Mesendoderm (in vitro differentiated cells): ENCODE results near the gene USP12.
A peak's percentile ranks its signal among the peaks of the same experiment; 100 is the strongest.

ENCODE experiments used
- DNase-seq: peaks from one replicate; pipeline ENCODE4 v3.0.0; 2013
- H2AK5ac ChIP-seq: 2 replicates; pipeline ENCODE4 v1.6.1; 2013; ENCODE audit warnings: low read length, inconsistent platforms
- H2BK120ac ChIP-seq: 2 replicates; pipeline ENCODE4 v1.6.1; 2013; ENCODE audit warnings: low read depth, mild to moderate bottlenecking, low read length, moderate library complexity, mixed read lengths
- H2BK15ac ChIP-seq: replicated peaks from 2 replicates; pipeline ENCODE4 v1.6.1; 2013; ENCODE audit warnings: low read depth, mild to moderate bottlenecking, moderate library complexity
- H2BK5ac ChIP-seq: 2 replicates; pipeline ENCODE4 v1.6.1; 2013; ENCODE audit warnings: low read length, inconsistent platforms
- H3K18ac ChIP-seq: 2 replicates; pipeline ENCODE4 v1.6.1; 2013; ENCODE audit warnings: mild to moderate bottlenecking, low read length, mixed read lengths
- H3K23ac ChIP-seq: one replicate; pipeline ENCODE4 v1.6.1; 2013; ENCODE audit warnings: low read length
- H3K27ac ChIP-seq: 2 replicates; pipeline ENCODE4 v1.5.1; 2013; ENCODE audit warnings: low read depth, mild to moderate bottlenecking, inconsistent platforms, low read length, moderate library complexity
- H3K27me3 ChIP-seq: 2 replicates; pipeline ENCODE4 v1.6.1; 2013; ENCODE audit warnings: low read length, control low read depth, mild to moderate bottlenecking, inconsistent platforms; ENCODE audit not compliant: insufficient read depth, poor library complexity
- H3K36me3 ChIP-seq: 2 replicates; pipeline ENCODE4 v1.6.1; 2013; ENCODE audit warnings: low read length, inconsistent platforms; ENCODE audit not compliant: control insufficient read depth, insufficient read depth
- H3K4ac ChIP-seq: one replicate; pipeline ENCODE4 v1.6.1; 2013; ENCODE audit warnings: low read depth, mild to moderate bottlenecking, low read length, moderate library complexity
- H3K4me1 ChIP-seq: 2 replicates; pipeline ENCODE4 v1.6.1; 2013; ENCODE audit warnings: low read depth, low read length, inconsistent platforms; ENCODE audit not compliant: control insufficient read depth
- H3K4me2 ChIP-seq: 2 replicates; pipeline ENCODE4 v1.6.1; 2013; ENCODE audit warnings: low read length
- H3K4me3 ChIP-seq: 2 replicates; pipeline ENCODE4 v1.5.1; 2013; ENCODE audit warnings: mild to moderate bottlenecking, low read length
- H3K56ac ChIP-seq: one replicate; pipeline ENCODE4 v1.6.1; 2013; ENCODE audit warnings: low read length
- H3K79me1 ChIP-seq: 2 replicates; pipeline ENCODE4 v1.6.1; 2013; ENCODE audit warnings: low read length, inconsistent platforms
- H3K79me2 ChIP-seq: 2 replicates; pipeline ENCODE4 v1.6.1; 2013; ENCODE audit warnings: mild to moderate bottlenecking, low read length; ENCODE audit not compliant: control insufficient read depth, insufficient read depth
- H3K9ac ChIP-seq: 2 replicates; pipeline ENCODE4 v1.6.1; 2013; ENCODE audit warnings: low read length, inconsistent platforms
- H4K5ac ChIP-seq: one replicate; pipeline ENCODE4 v1.6.1; 2013; ENCODE audit warnings: low read length
- H4K8ac ChIP-seq: one replicate; pipeline ENCODE4 v1.6.1; 2013; ENCODE audit warnings: low read depth, mild to moderate bottlenecking, control low read depth, low read length, moderate library complexity
- WGBS: extraction: QIAGEN DNeasy Blood & Tissue Kit; methylation state at CpG from one replicate; pipeline ENCODE4 v1.1.7; 2013; ENCODE audit warnings: low lambda C conversion rate, missing lambda C conversion rate; ENCODE audit not compliant: insufficient coverage; ENCODE audit errors: extremely low coverage; 5-methylcytosine and 5-hydroxymethylcytosine counted together

USP12 gene

GRCh38 chr13:27130979-27131623 is 40.5 kb downstream of the USP12 start:
- Histone ChIP-seq H3K4ac (no peak overlapping the region), H3K23ac (no peak overlapping the region), H3K9ac (no peak overlapping the region), H3K18ac (no peak overlapping the region), H3K56ac (no peak overlapping the region), H3K4me3 (no peak overlapping the region), H2BK5ac (no peak overlapping the region), H2BK15ac (no peak overlapping the region), H4K5ac (no peak overlapping the region), H3K4me1 (no peaks in the 10 kb centered on the region), H3K27me3 (no peaks in the 10 kb centered on the region), H3K27ac (no peak overlapping the region), H3K4me2 (no peak overlapping the region), H3K79me1 (peaks cover 15% of the 10 kb centered on the region), H3K79me2 (peaks cover 55% of the 10 kb centered on the region), H4K8ac (no peak overlapping the region), H2AK5ac (no peak overlapping the region), H3K36me3 (no peaks in the 10 kb centered on the region), H2BK120ac (no peak overlapping the region)
- no CpG with 5 or more reads among the region's 4 CpGs for WGBS
- peak; percentile 45 for DNase-seq

GRCh38 chr13:27130223-27130978 is 41.2 kb downstream of the USP12 start:
- Histone ChIP-seq H3K36me3 (no peaks in the 10 kb centered on the region), H2BK5ac (no peak overlapping the region), H3K23ac (no peak overlapping the region), H3K4me3 (no peak overlapping the region), H3K27ac (no peak overlapping the region), H3K56ac (no peak overlapping the region), H4K8ac (no peak overlapping the region), H3K27me3 (no peaks in the 10 kb centered on the region), H3K79me2 (peaks cover 55% of the 10 kb centered on the region), H2BK120ac (no peak overlapping the region), H3K18ac (no peak overlapping the region), H2BK15ac (no peak overlapping the region), H3K4ac (no peak overlapping the region), H2AK5ac (no peak overlapping the region), H4K5ac (no peak overlapping the region), H3K4me1 (no peaks in the 10 kb centered on the region), H3K9ac (no peak overlapping the region), H3K79me1 (peaks cover 17% of the 10 kb centered on the region), H3K4me2 (no peak overlapping the region)
- no peak for DNase-seq
- no CpG with 5 or more reads among the region's 7 CpGs for WGBS

GRCh38 chr13:27128825-27129627 is 42.6 kb downstream of the USP12 start:
- Histone ChIP-seq H2BK5ac (no peak overlapping the region), H3K4me1 (no peaks in the 10 kb centered on the region), H3K36me3 (no peaks in the 10 kb centered on the region), H4K5ac (no peak overlapping the region), H3K27me3 (no peaks in the 10 kb centered on the region), H2AK5ac (no peak overlapping the region), H3K79me1 (peaks cover 23% of the 10 kb centered on the region), H2BK120ac (no peak overlapping the region), H2BK15ac (no peak overlapping the region), H3K56ac (no peak overlapping the region), H3K23ac (no peak overlapping the region), H3K9ac (no peak overlapping the region), H4K8ac (no peak overlapping the region), H3K4me3 (no peak overlapping the region), H3K18ac (no peak overlapping the region), H3K79me2 (peaks cover 57% of the 10 kb centered on the region), H3K4me2 (no peak overlapping the region), H3K4ac (no peak overlapping the region), H3K27ac (no peak overlapping the region)
- no CpG with 5 or more reads among the region's 8 CpGs for WGBS
- no peak for DNase-seq

GRCh38 chr13:27126859-27127258 is 44.8 kb downstream of the USP12 start:
- no peaks in the 10 kb centered on the region for H3K4me1 ChIP-seq
- H2AK5ac ChIP-seq, result no peak overlapping the region
- no peak overlapping the region for H3K18ac ChIP-seq
- no peak overlapping the region for H3K56ac ChIP-seq
- H3K79me2 ChIP-seq, result peaks cover 50% of the 10 kb centered on the region
- no peak overlapping the region for H3K4me2 ChIP-seq
- no peak overlapping the region for H3K4ac ChIP-seq
- H4K5ac ChIP-seq, result no peak overlapping the region
- no peak overlapping the region for H4K8ac ChIP-seq
- no peak for DNase-seq
- no peak overlapping the region for H2BK15ac ChIP-seq
- no peak overlapping the region for H3K23ac ChIP-seq
- H3K79me1 ChIP-seq, result peaks cover 19% of the 10 kb centered on the region
- H2BK120ac ChIP-seq, result no peak overlapping the region
- no peaks in the 10 kb centered on the region for H3K36me3 ChIP-seq
- no peak overlapping the region for H3K27ac ChIP-seq
- H3K9ac ChIP-seq, result no peak overlapping the region
- H3K4me3 ChIP-seq, result no peak overlapping the region
- H3K27me3 ChIP-seq, result no peaks in the 10 kb centered on the region
- H2BK5ac ChIP-seq, result no peak overlapping the region

GRCh38 chr13:27125357-27126282 is 46.0 kb downstream of the USP12 start:
- Histone ChIP-seq H3K36me3 (no peaks in the 10 kb centered on the region), H3K23ac (no peak overlapping the region), H3K4me2 (no peak overlapping the region), H3K4ac (no peak overlapping the region), H3K4me1 (peaks cover 5% of the 10 kb centered on the region), H3K56ac (no peak overlapping the region), H3K27ac (no peak overlapping the region), H3K79me2 (peaks cover 52% of the 10 kb centered on the region), H3K4me3 (no peak overlapping the region), H2BK120ac (no peak overlapping the region), H3K27me3 (no peaks in the 10 kb centered on the region), H2BK15ac (no peak overlapping the region), H4K8ac (no peak overlapping the region), H3K18ac (no peak overlapping the region), H2BK5ac (no peak overlapping the region), H3K9ac (no peak overlapping the region), H2AK5ac (no peak overlapping the region), H3K79me1 (peaks cover 17% of the 10 kb centered on the region), H4K5ac (no peak overlapping the region)
- no CpG with 5 or more reads among the region's 23 CpGs for WGBS
- peak; percentile 42 for DNase-seq
